Vagina (tissue), 2 donors: Measurements from ENCODE around the gene ANKRD2. TPM values are rescaled to one million over a fixed set of nuclear protein-coding genes. Genes with fewer than 3 reads are reported as not detected.

ENCODE experiments used
- DNase-seq, 2 donors: peaks; one replicate each; pipeline ENCODE4 v3.0.0-alpha.2; 2017; ENCODE audit errors: extremely low spot score in 2 of 2
- H3K27ac ChIP-seq: fragments of 200-600 bp; sonication (generic); one replicate; pipeline ENCODE4 v1.5.1; 2019
- H3K27me3 ChIP-seq: fragments of 200-600 bp; sonication (generic); one replicate; pipeline ENCODE4 v1.5.1; 2019
- H3K36me3 ChIP-seq, 2 donors: fragments of 200-600 bp; sonication (generic); one replicate each; pipeline ENCODE4 v1.5.1; 2017 to 2019
- H3K4me1 ChIP-seq: fragments of 200-600 bp; sonication (generic); one replicate; pipeline ENCODE4 v1.5.1; 2019
- H3K4me3 ChIP-seq, 2 donors: fragments of 200-600 bp; sonication (generic); 1 replicate in 1 of 2; 2 replicates in 1 of 2; pipeline ENCODE4 v1.5.1; 2016 to 2019
- H3K9me3 ChIP-seq: fragments of 200-600 bp; sonication (generic); one replicate; pipeline ENCODE4 v1.5.1; 2019
- CTCF ChIP-seq, 3 experiments: fragments of 450-650 bp in 2 of 3; fragments of 200-600 bp in 1 of 3; sonication (generic) in 1 of 3; IDR thresholded peaks; one replicate each; pipeline ENCODE4 v1.5.1; 2017 to 2019; ENCODE audit warnings: antibody characterized with exemption in 3 of 3, mild to moderate bottlenecking in 2 of 3, moderate library complexity in 2 of 3
- POLR2A ChIP-seq, 2 donors: fragments of 450-650 bp; IDR thresholded peaks; one replicate each; pipeline ENCODE4 v1.6.1; 2017; ENCODE audit warnings: antibody characterized with exemption in 2 of 2, mild to moderate bottlenecking in 2 of 2, moderate library complexity in 2 of 2
- POLR2AphosphoS5 ChIP-seq, 2 donors: sonication (generic); formaldehyde crosslinking; IDR thresholded peaks; one replicate each; pipeline ENCODE4 v1.9.0; 2017; ENCODE audit warnings: antibody characterized with exemption in 2 of 2, mild to moderate bottlenecking in 2 of 2, low read depth in 1 of 2; ENCODE audit not compliant: insufficient read depth in 1 of 2
- intact Hi-C: fragments of 100-400 bp; cut with DNase I; formaldehyde crosslinking; loops from one replicate; pipeline ENCODE4 v1.15.1; 2023
- total RNA-seq: library from RNA; depleted of rRNA; stranded (reverse); fragments of >200 nt; gene quantifications from one replicate; pipeline ENCODE4 v1.2.3, GENCODE V29; 2016

Gene ANKRD2
- total RNA-seq, 1 donor from 2014 or later, result not detected

DNA sequence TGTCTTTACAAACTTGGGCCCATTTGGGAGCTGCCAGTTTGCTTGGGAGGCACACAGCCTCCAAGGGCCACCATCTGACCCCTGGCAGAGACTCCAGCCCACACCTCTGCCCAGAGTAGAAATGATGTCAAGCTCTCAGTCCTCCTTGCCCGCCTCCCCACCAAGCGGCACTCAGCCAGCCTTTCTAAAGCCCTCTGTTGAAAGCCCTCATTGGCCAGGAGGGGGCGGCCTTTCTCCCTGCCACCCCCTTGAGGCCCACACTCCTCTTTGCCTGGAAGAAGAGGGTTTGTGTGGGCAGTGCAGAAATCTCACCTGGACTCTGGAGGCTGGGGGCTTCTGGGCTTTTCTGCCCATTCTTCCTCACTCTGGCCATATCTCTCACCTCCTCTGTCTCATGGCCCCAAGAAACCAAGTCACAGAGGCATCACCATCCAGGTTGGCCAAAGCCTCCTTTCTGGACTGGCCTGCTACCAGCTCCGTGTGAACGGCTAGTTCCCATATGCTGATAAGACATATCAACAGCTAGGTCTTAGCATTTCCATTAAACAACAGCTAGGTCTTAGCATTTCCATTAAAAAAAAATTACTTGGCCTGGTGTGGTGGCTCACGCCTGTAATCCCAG, 37.7 kb upstream of the ANKRD2 start:
- H3K9me3 ChIP-seq, result no peaks in the 10 kb centered on the region
- H3K27ac ChIP-seq, result no peak overlapping the region
- H3K36me3 ChIP-seq, result no peaks in the 10 kb centered on the region
- H3K4me3 ChIP-seq, result no peak overlapping the region
- intact Hi-C loops, result no loop called here
- peaks cover 24% of the 10 kb centered on the region for H3K4me1 ChIP-seq
- no peaks in the 10 kb centered on the region for H3K27me3 ChIP-seq
- no peak for DNase-seq
- no peak for TF ChIP-seq POLR2A (IDR thresholded peaks at IDR 0.05)
- no peak for TF ChIP-seq CTCF (IDR thresholded peaks at IDR 0.05)
- no peak for TF ChIP-seq POLR2AphosphoS5 (IDR thresholded peaks at IDR 0.05; ENCODE audit: insufficient read depth in 1 of 2, low read depth in 1 of 2)

- intact Hi-C loops, result no loop called here
- no peaks in the 10 kb centered on the region for H3K36me3 ChIP-seq
Observed at GRCh38 chr10:97537186-97537869, 35.3 kb upstream of the ANKRD2 start.

DNA sequence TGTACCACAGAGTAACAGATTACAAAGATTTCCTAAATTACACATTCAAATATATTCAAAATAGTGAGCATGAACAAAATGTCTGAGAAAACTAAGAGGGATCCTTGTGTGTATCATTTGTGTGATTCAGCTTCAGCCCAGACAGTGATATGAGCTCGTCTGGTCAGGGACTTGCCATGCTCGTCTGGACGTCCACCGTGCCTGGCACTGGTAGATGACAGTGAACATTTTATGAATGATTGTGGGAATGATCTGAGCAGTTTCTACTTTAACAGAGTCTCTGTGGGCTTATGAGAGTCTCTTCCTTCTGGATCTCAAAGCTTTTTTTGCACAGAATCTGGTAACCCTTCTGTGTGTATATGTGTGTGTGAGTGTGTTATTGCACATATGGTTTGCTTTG, 34.2 kb upstream of the ANKRD2 start:
- H3K27me3 ChIP-seq, result no peaks in the 10 kb centered on the region
- H3K9me3 ChIP-seq, result no peaks in the 10 kb centered on the region
- peak overlapping the region; percentile 93 for H3K27ac ChIP-seq
- no peak for DNase-seq
- peaks cover 50% of the 10 kb centered on the region for H3K4me1 ChIP-seq
- H3K4me3 ChIP-seq, result no peak overlapping the region
- no peak for TF ChIP-seq POLR2A (IDR thresholded peaks at IDR 0.05)
- TF ChIP-seq POLR2AphosphoS5 (IDR thresholded peaks at IDR 0.05; ENCODE audit: insufficient read depth in 1 of 2, low read depth in 1 of 2), result no peak
- TF ChIP-seq CTCF (IDR thresholded peaks at IDR 0.05), result no peak
- intact Hi-C loops, result no loop called here
- no peaks in the 10 kb centered on the region for H3K36me3 ChIP-seq

More at GRCh38 chr10:97537186-97537869, 35.3 kb upstream of the ANKRD2 start:
- Histone ChIP-seq H3K27ac (no peak overlapping the region), H3K4me1 (peaks cover 49% of the 10 kb centered on the region), H3K4me3 (no peak overlapping the region), H3K9me3 (no peaks in the 10 kb centered on the region), H3K27me3 (no peaks in the 10 kb centered on the region)
- DNase-seq, result no peak
- TF ChIP-seq POLR2AphosphoS5 (IDR thresholded peaks at IDR 0.05; ENCODE audit: insufficient read depth in 1 of 2, low read depth in 1 of 2), result no peak

DNA sequence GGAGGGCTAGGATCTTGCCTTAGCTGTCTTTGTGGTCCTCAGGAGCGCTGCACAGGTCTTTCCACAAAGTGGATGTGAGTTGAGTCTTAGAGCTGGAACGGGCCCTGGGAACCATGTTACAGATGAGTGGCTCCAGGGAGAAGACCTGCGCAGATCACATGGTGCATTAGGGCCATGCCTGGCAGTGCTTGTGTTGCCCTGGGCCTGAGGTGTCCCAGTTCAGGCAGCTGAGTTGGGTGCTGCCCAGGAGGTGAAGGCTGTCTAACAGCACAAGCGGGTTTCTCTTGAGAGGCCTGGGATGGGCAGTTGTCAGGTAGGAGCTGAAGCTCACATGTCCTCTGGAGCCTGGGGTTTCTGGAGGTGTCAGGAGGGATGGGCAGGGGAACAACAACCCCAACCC, 33.7 kb upstream of the ANKRD2 start:
- TF ChIP-seq POLR2AphosphoS5 (IDR thresholded peaks at IDR 0.05; ENCODE audit: insufficient read depth in 1 of 2, low read depth in 1 of 2) (no peak), POLR2A (IDR thresholded peaks at IDR 0.05) (no peak), CTCF (IDR thresholded peaks at IDR 0.05) (no peak)
- Histone ChIP-seq H3K36me3 (no peaks in the 10 kb centered on the region), H3K9me3 (no peaks in the 10 kb centered on the region), H3K4me1 (peaks cover 50% of the 10 kb centered on the region), H3K27me3 (no peaks in the 10 kb centered on the region), H3K4me3 (no peak overlapping the region), H3K27ac (peak overlapping the region; percentile 93)
- no peak for DNase-seq
- intact Hi-C loops, result no loop called here

DNA sequence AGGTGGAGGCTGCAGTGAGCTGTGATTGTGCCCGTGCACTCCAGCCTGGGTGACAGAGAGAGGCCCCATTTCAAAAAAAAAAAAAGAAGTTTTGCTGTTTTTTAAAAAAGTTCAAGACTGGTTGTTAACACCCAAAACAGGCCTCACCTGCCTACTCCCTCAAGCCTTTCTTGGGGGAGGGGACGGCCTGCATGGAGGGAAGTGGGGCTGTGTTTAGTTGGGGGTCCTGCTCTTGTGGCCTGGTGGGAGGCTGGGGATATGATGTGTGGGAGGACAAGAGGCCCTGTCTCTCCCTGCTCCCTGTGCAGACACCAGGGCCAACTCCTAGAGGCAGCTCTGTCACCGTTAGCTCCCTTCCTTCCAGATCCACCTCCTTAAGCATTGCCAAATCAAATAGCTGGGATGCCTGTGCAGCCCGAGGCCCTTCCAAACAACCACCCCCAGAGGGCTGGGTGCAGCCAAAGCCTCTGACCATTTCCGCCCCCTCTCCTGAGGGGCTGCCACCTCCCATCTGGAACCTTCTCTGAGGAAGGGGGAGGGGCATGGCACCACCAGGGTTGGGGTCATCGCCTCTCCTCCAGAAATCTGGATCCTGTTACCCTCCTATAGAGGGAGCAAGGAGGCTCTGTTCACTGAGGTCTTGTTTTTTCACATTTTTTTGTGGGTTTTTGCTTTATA, 32.9 kb upstream of the ANKRD2 start:
- peaks cover 54% of the 10 kb centered on the region for H3K4me1 ChIP-seq

More for the DNA sequence above, 32.9 kb upstream of the ANKRD2 start:
- Histone ChIP-seq H3K9me3 (no peaks in the 10 kb centered on the region), H3K36me3 (no peaks in the 10 kb centered on the region), H3K4me3 (no peak overlapping the region), H3K27ac (peak overlapping the region; percentile 93), H3K27me3 (no peaks in the 10 kb centered on the region)
- intact Hi-C loops, result loop anchor here (5.0 kb wide), 1 partner anchor 42 kb away; the partner anchor contains the start of genes MMS19 and UBTD1
- DNase-seq, result no peak
- TF ChIP-seq POLR2AphosphoS5 (IDR thresholded peaks at IDR 0.05; ENCODE audit: insufficient read depth in 1 of 2, low read depth in 1 of 2), result peak in 1 of 2 donors; percentile 65
- no peak for TF ChIP-seq CTCF (IDR thresholded peaks at IDR 0.05)
